Measurements from ENCODE around the gene ACSM2A.
"Not testable (repeated sequence)": the region's sequence is repeated elsewhere in the genome, so short reads cannot be mapped to it uniquely, and the experiment has no call there.

The ACSM2A gene

GRCh38 chr16:20451364-20451763 lies at the start of gene ACSM2A:
ACSM2A (plus strand) TSS chr16:20451521; CDS start chr16:20460115, 8,594 bp downstream.
- not testable (repeated sequence) for DNase-seq

GRCh38 chr16:20402651-20403050 lies 48.7 kb upstream of the ACSM2A start:
- DNase-seq = no peak

GRCh38 chr16:20404637-20405036 lies 46.7 kb upstream of the ACSM2A start, which contains the start of gene PDILT:
PDILT (minus strand) TSS chr16:20404737; CDS start chr16:20399300, 5,437 bp downstream.
- DNase-seq = no peak

GRCh38 chr16:20409398-20410120 lies 41.8 kb upstream of the ACSM2A start, which contains the start of gene ACSM5:
ACSM5 (plus strand) TSS chr16:20409534; CDS start chr16:20411485, 1,951 bp downstream.
- no peak for DNase-seq

GRCh38 chr16:20410121-20410723 lies 41.1 kb upstream of the ACSM2A start:
- DNase-seq = no peak

GRCh38 chr16:20411055-20411454 lies 40.3 kb upstream of the ACSM2A start:
- DNase-seq = no peak

GRCh38 chr16:20415541-20415940 lies 35.8 kb upstream of the ACSM2A start:
- DNase-seq = no peak

- not testable (repeated sequence) for DNase-seq
These were observed 32.2 kb upstream of the ACSM2A start for GRCh38 chr16:20419093-20419492.

- DNase-seq = not testable (repeated sequence)
These were observed 29.6 kb upstream of the ACSM2A start for GRCh38 chr16:20421748-20422147.

- not testable (repeated sequence) for DNase-seq
These were observed 27.6 kb upstream of the ACSM2A start for GRCh38 chr16:20423772-20424128.

GRCh38 chr16:20424129-20424866 lies 27.0 kb upstream of the ACSM2A start:
- DNase-seq = no peak

- not testable (repeated sequence) for DNase-seq
These were observed 23.9 kb upstream of the ACSM2A start for GRCh38 chr16:20427401-20427797.

- not testable (repeated sequence) for DNase-seq
These were observed 21.8 kb upstream of the ACSM2A start for GRCh38 chr16:20429499-20429898.

GRCh38 chr16:20430480-20430879 lies 20.8 kb upstream of the ACSM2A start:
- DNase-seq = not testable (repeated sequence)

GRCh38 chr16:20430948-20431347 lies 20.4 kb upstream of the ACSM2A start:
- DNase-seq = no peak

- not testable (repeated sequence) for DNase-seq
These were observed 12.4 kb upstream of the ACSM2A start for GRCh38 chr16:20438950-20439349.

GRCh38 chr16:20439820-20440231 lies 11.5 kb upstream of the ACSM2A start:
- not testable (repeated sequence) for DNase-seq

GRCh38 chr16:20440731-20441130 lies 10.6 kb upstream of the ACSM2A start:
- not testable (repeated sequence) for DNase-seq

- DNase-seq = no peak
These were observed 10.1 kb upstream of the ACSM2A start for GRCh38 chr16:20441191-20441590.

- not testable (repeated sequence) for DNase-seq
These were observed 9.5 kb upstream of the ACSM2A start for GRCh38 chr16:20441859-20442258.

- not testable (repeated sequence) for DNase-seq
These were observed 4.5 kb upstream of the ACSM2A start for GRCh38 chr16:20446652-20447393.

GRCh38 chr16:20453633-20454032 lies 2.3 kb downstream of the ACSM2A start:
- DNase-seq = not testable (repeated sequence)

GRCh38 chr16:20459227-20459626 lies 7.9 kb downstream of the ACSM2A start:
- not testable (repeated sequence) for DNase-seq
